Mucosa of gallbladder (tissue), 1 donor: ENCODE data around the gene HS6ST3. TPM values are rescaled to one million over a fixed set of nuclear protein-coding genes. Genes with fewer than 3 reads are reported as not detected.
"Not testable (repeated sequence)": the region's sequence is repeated elsewhere in the genome, so short reads cannot be mapped to it uniquely, and the experiment has no call there.

ENCODE experiments used
- DNase-seq: peaks from one replicate; pipeline ENCODE4 v3.0.0-alpha.2; 2020; ENCODE audit warnings: low spot score
- total RNA-seq: library from RNA; stranded (reverse); gene quantifications from one replicate; pipeline ENCODE4 v1.2.1, GENCODE V29; 2021
- donor health status: DM: no; HTN: no; CAD: no.

Gene HS6ST3
- total RNA-seq = 0.49 TPM

- no peak for DNase-seq
Observed at GRCh38 chr13:96089749-96090239, at the start of gene HS6ST3. Gene HS6ST3 (plus strand): TSS chr13:96090107.

DNA sequence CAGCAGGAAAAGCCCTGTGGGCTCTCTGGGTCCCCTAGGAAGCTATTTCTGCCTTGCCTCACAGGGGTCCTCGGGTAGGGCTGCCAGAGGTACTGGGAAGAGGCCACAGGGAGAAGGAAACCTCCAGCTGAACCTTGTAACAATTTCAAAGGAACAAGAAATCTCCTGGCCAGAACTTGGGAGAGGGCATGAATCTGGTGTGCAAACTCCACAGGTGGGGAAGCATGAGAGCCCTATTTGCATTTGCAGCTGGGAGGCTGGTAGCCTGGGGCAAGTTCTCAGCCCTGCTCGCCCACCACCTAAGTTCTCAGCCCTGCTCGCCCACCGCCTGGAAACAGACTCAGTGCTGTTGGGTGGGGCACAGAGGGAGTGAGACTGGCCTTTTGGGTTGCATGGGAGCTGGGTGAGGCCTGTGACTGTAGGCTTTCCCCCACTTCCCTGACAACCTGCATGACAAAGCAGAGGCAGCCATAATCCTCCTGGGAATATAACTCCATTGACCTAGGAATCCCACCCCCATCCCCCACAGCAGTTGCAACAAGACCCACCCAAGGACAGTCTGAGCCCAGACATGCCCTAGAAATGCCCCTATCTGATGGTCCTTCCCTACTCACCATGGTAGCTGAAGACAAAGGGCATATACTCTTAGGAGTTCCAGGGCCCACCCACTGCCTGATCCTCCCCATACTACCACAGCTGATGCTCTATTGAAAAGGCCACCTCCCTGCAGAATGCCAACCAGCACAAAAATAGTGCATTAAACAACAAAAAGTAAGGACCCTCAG lies 48.4 kb upstream of the HS6ST3 start:
- DNase-seq = no peak

DNA sequence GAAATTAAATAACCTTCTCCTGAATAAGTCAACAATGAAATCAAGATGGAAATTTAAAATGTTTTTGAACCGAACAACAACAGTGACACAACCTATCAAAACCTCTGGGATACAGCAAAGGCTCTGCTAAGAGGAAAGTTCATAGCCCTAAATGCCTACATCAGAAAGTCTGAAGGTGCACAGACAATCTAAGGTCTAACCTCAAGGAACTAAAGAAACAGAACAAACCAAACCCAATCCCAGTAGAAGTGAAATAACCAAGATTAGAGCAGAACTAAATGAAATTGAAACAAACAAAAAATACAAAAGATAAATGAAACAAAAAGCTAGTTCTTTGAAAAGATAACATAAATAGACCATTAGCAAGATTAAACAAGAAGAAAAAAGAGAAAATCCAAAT lies 45.7 kb upstream of the HS6ST3 start:
- DNase-seq = no peak

DNA sequence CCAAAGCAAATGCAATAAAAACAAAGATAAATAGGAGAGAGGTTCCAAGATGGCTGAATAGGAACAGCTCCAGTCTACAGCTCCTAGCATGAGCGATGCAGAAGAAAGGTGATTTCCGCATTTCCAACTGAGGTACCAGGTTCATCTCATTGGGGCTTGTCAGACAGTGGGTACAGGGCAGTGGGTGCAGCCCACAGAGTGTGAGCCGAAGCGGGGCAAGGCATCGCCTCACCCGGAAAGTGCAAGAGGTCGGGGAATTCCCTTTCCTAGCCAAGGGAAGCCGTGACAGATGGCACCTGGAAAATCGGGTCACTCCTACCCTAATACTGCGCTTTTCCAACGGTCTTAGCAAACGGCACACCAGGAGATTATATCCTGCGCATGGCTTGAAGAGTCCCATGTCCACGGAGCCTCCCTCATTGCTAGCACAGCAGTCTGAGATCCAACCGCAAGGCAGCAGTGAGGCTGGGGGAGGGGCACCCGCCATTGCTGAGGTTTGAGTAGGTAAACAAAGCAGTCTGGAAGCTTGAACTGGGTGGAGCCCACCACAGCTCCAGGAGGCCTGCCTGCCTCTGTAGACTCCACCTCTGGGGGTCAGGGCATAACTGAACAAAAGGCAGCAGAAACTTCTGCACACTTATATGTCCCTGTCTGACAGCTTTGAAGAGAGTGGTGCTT lies 43.3 kb upstream of the HS6ST3 start:
- not testable (repeated sequence) for DNase-seq

DNA sequence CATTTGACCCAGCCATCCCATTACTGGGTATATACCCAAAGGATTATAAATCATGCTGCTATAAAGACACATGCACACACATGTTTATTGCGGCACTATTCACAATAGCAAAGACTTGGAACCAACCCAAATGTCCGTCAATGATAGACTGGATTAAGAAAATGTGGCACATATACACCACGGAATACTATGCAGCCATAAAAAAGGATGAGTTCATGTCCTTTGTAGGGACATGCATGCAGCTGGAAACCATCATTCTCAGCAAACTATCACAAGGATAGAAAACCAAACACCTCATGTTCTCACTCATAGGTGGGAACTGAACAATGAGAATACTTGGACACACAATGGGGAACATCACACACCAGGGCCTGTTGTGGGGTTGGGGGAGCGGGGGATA lies 39.0 kb upstream of the HS6ST3 start:
- not testable (repeated sequence) for DNase-seq

DNA sequence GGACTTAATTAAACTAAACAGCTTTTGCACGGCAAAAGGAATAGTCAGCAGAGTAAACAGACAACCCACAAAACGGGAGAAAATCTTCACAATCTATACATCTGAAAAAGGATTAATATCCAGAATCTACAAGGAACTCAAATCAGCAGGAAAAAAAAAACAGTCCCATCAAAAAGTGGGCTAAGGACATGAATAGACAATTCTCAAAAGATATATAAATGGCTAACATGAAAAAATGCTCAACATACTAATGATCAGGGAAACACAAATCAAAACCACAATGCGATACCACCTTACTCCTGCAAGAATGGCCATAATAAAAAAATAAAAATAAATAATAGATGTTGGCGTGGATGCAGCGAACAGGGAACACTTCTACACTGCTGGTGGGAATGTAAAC lies 38.4 kb upstream of the HS6ST3 start:
- not testable (repeated sequence) for DNase-seq

- not testable (repeated sequence) for DNase-seq
Observed at GRCh38 chr13:96051946-96052345, 38.0 kb upstream of the HS6ST3 start.

- DNase-seq = no peak
Observed at GRCh38 chr13:96052656-96053002, 37.3 kb upstream of the HS6ST3 start.

- peak; percentile 94 for DNase-seq
Observed at GRCh38 chr13:96053003-96053703, 36.8 kb upstream of the HS6ST3 start, which contains the start of gene UGGT2. Gene UGGT2 (minus strand): TSS chr13:96053401. CDS start chr13:96053312, 89 bp downstream.

- DNase-seq = no peak
Observed at GRCh38 chr13:96065849-96066248, 24.1 kb upstream of the HS6ST3 start.

DNA sequence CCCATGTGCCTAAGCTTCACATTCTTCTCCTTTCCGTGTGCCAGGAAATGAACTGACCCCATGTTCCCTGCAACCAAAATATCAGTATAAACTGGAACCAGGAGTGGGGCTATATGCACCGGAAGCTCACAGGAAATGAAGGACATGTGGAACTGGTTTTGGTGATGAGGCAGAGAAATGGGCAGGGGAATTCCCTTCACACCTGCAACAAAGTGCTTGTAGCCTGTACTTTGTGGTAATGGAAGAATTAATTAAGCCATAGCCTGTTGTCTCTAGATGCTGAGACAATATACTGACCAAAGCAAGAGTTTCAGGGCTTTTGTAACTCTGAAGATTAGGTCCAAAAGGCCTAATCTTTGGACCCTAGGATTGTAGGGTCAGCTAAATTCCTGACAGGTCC lies 21.2 kb upstream of the HS6ST3 start:
- DNase-seq = no peak

DNA sequence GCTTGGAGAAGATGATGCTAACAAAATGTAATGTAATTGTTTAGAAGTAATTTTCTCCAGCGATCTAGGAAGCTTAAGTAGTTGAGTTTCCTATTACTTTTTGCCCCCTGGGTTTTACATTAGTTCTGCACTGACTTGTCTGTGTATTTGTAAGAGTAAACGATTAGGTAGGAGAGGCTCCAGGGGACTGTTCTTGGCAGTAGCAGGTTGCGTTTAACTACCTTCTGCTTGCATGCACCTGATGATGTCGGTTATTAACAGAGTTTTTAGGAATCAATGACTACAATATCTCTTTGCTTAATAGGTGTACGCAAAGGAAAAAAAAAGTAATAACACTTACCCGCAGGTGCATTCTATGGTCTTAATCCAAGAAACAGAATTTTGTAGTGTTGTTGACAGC lies 18.4 kb upstream of the HS6ST3 start:
- no peak for DNase-seq

DNA sequence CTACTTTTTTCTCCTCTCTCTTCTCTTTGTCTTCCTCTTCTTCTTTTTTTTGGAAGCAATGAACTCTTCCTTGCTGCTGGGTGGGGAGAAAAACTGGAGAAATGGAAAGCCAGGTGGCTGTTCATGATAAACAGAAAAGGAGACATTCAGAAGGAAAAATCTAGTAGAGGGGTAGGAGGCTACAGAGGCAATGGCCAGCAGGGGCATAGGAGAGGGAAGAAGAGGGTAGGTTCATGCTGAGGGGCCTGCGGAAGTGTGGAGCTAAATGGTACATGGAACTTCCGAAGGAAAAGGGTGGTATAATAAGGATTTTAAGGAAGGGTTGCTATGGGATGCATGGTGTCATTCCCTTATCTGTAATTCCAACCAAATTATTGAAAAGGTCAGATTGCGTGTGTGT lies 17.5 kb upstream of the HS6ST3 start:
- DNase-seq = no peak

DNA sequence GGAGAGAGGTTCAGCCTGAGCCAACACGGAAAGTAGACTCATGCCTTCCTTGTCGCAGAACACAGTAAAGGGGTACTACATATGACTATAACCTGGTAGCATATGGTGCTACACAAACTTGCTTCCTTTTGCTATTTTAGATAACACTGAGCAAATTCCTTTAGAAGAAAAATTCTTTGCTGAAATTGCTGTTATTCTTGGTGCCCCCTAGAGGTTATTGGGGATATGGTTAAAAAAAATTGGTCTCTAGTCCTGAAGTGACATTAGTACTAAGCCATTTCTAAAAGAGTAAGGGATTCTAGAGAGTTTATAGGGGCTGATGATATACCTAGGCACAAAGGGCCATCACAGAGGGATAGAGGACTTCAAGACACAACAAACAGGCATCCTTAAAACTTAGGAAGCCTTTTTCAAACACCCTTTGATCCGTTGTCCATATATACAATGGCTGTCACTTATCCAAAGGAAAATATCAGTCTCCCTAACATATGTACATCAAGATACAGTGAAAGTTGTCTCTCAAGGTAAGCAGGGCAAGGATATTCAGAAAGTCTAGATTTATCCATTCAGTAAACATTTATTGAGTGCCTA lies 13.9 kb upstream of the HS6ST3 start:
- no peak for DNase-seq

DNA sequence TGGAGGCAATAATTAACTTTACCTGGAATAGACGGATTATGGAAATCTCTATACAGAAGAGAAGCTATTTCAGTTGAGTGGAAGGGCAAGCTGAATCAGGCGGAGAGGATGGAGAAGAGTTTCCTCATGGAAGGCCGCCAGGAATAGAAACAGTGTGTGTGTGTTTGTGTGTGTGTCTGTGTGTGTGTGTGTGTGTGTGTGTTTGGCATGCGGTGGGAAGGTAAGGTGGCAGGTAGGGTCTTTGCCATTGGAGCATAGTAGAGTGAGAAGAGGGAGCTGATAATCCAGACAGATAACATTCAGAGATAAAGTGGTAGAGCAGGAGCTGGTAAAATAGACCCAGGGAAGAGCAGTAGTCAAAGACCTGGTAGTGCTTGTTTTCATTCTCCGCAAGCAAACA lies 9.2 kb upstream of the HS6ST3 start:
- DNase-seq = no peak

DNA sequence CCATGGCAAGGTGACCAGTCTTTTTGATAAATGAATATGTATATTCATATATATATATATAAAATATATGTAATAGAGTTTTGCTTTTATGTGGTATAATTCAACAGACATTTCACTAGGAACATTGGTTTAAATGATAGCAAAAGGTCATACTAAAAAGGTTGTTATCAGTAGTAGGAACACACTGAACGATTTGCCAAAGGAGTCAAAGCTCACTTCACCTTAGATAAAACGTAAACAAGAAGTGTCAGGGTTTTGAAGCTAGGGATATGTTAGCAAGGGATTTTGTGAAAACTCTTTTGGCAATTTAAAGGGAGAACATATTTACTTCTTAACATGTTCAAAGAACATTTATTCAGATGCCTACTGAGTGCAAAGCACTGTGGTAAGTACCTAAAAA lies 8.0 kb upstream of the HS6ST3 start:
- DNase-seq = no peak

DNA sequence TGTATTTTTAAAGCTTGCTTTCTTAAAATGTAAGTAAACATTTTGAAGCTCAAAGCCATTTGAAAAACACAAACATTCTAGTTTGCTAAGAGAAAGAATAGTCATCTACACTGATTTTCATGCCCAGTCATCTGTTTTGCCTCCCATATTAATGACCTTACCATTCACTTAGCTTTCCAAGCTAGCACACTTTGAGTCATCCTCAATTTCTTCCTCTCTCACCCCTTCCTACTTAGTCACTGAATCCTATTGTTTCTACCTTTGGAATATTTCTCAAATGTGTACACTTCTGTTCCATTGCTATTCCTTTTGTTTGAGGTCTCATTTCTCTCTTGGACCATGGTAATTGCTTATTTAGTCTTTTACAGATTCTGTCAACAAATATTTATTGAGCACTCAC lies 7.3 kb upstream of the HS6ST3 start:
- no peak for DNase-seq

GRCh38 chr13:96086736-96087135 lies 3.2 kb upstream of the HS6ST3 start:
- DNase-seq = no peak

DNA sequence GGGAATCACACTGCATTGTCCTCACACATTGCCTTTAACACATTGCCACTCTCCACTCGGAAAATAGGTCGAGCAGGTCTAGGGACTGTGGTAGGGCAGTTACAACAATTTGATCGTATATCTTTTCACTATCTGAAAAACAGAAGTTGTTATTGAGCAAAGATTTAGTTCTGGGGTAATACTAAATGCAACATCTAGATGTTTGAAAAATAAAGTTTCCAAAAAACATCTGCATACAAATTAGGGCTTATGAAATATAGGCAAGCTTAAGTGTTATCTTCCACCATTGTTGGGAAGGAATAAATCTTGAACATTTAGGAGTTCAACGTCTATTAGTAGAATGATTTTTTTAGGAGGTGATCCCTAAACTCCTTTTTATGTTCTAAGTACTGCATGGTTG lies 768 bp upstream of the HS6ST3 start:
- DNase-seq = no peak

GRCh38 chr13:96090240-96091101 lies 564 bp downstream of the HS6ST3 start:
- no peak for DNase-seq
